ENCODE data around the gene RASL11B. TPM values are rescaled to one million over a fixed set of nuclear protein-coding genes. Genes with fewer than 3 reads are reported as not detected.

RASL11B gene
- 35.4 TPM for polyA plus RNA-seq (2013, experiment 1 of 2)
- polyA plus RNA-seq (2013, experiment 2 of 2), result 35.7 TPM

GRCh38 chr4:52861879-52862616 lies at the start of gene RASL11B:
RASL11B (plus strand) TSS chr4:52862317; CDS start chr4:52862508, 191 bp downstream.
- Histone ChIP-seq H4K8ac (ENCODE audit: low read depth, low read length) (no peak within 1 kb of the TSS), H3K4me2 (ENCODE audit: low read length) (peak within 1 kb of the TSS; percentile 84), H3K56ac (ENCODE audit: low read length) (peak within 1 kb of the TSS; percentile 100), H3K4me1 (ENCODE audit: control insufficient read depth, low read depth, low read length) (peaks cover 7% of the 10 kb centered on the region), H3K27me3 (ENCODE audit: insufficient read depth, low read length, poor library complexity) (no peaks in the 10 kb centered on the region), H3K23ac (ENCODE audit: low read length) (peak within 1 kb of the TSS; percentile 99), H3K79me1 (ENCODE audit: low read length) (peaks cover 15% of the 10 kb centered on the region), H4K5ac (ENCODE audit: low read length) (no peak within 1 kb of the TSS), H3K4ac (ENCODE audit: low read depth, low read length) (peak within 1 kb of the TSS; percentile 83), H3K9ac (ENCODE audit: low read length) (peak within 1 kb of the TSS; percentile 99), H3K79me2 (ENCODE audit: control insufficient read depth, insufficient read depth, low read length) (peaks cover 29% of the 10 kb centered on the region), H3K27ac (ENCODE audit: low read depth, low read length) (peak within 1 kb of the TSS; percentile 57), H3K18ac (ENCODE audit: low read length) (peak within 1 kb of the TSS; percentile 94), H2BK120ac (ENCODE audit: low read depth, low read length) (no peak within 1 kb of the TSS), H3K36me3 (ENCODE audit: control insufficient read depth, insufficient read depth, low read length) (peaks cover 11% of the 10 kb centered on the region), H3K4me3 (ENCODE audit: low read length) (peak within 1 kb of the TSS; percentile 92), H2BK15ac (replicated peaks; ENCODE audit: low read depth) (no peak within 1 kb of the TSS), H2BK5ac (ENCODE audit: low read length) (peak within 1 kb of the TSS; percentile 88), H2AK5ac (ENCODE audit: low read length) (peak within 1 kb of the TSS; percentile 18)
- peak; percentile 90 for DNase-seq
- WGBS (ENCODE audit: extremely low coverage, insufficient coverage, low lambda C conversion rate), result no CpG with 5 or more reads among the region's 94 CpGs

- H3K27me3 ChIP-seq (ENCODE audit: insufficient read depth, low read length, poor library complexity), result no peaks in the 10 kb centered on the region
Measured at GRCh38 chr4:52813546-52813945, 48.6 kb upstream of the RASL11B start.

GRCh38 chr4:52822583-52822971 lies 39.5 kb upstream of the RASL11B start:
- no peak overlapping the region for H3K27ac ChIP-seq (ENCODE audit: low read depth, low read length)
- no peaks in the 10 kb centered on the region for H3K79me2 ChIP-seq (ENCODE audit: control insufficient read depth, insufficient read depth, low read length)
- H3K18ac ChIP-seq (ENCODE audit: low read length), result no peak overlapping the region
- H3K56ac ChIP-seq (ENCODE audit: low read length), result no peak overlapping the region
- H4K8ac ChIP-seq (ENCODE audit: low read depth, low read length), result no peak overlapping the region
- no peaks in the 10 kb centered on the region for H3K36me3 ChIP-seq (ENCODE audit: control insufficient read depth, insufficient read depth, low read length)
- no peak overlapping the region for H4K5ac ChIP-seq (ENCODE audit: low read length)
- no CpG with 5 or more reads among the region's 2 CpGs for WGBS (ENCODE audit: extremely low coverage, insufficient coverage, low lambda C conversion rate)
- H2BK15ac ChIP-seq (replicated peaks; ENCODE audit: low read depth), result no peak overlapping the region
- no peak overlapping the region for H3K9ac ChIP-seq (ENCODE audit: low read length)
- no peaks in the 10 kb centered on the region for H3K27me3 ChIP-seq (ENCODE audit: insufficient read depth, low read length, poor library complexity)
- H3K4me2 ChIP-seq (ENCODE audit: low read length), result no peak overlapping the region
- H3K4ac ChIP-seq (ENCODE audit: low read depth, low read length), result no peak overlapping the region
- no peak for DNase-seq
- H2AK5ac ChIP-seq (ENCODE audit: low read length), result no peak overlapping the region
- H3K79me1 ChIP-seq (ENCODE audit: low read length), result no peaks in the 10 kb centered on the region
- H3K4me1 ChIP-seq (ENCODE audit: control insufficient read depth, low read depth, low read length), result peaks cover 2% of the 10 kb centered on the region
- no peak overlapping the region for H2BK120ac ChIP-seq (ENCODE audit: low read depth, low read length)
- H2BK5ac ChIP-seq (ENCODE audit: low read length), result no peak overlapping the region
- no peak overlapping the region for H3K4me3 ChIP-seq (ENCODE audit: low read length)
- no peak overlapping the region for H3K23ac ChIP-seq (ENCODE audit: low read length)

More at GRCh38 chr4:52813546-52813945, 48.6 kb upstream of the RASL11B start:
- no peak overlapping the region for H3K23ac ChIP-seq (ENCODE audit: low read length)
- H4K8ac ChIP-seq (ENCODE audit: low read depth, low read length), result no peak overlapping the region
- no peak overlapping the region for H2AK5ac ChIP-seq (ENCODE audit: low read length)
- H3K9ac ChIP-seq (ENCODE audit: low read length), result no peak overlapping the region
- H4K5ac ChIP-seq (ENCODE audit: low read length), result no peak overlapping the region
- H3K56ac ChIP-seq (ENCODE audit: low read length), result no peak overlapping the region
- H3K79me2 ChIP-seq (ENCODE audit: control insufficient read depth, insufficient read depth, low read length), result no peaks in the 10 kb centered on the region
- no peak overlapping the region for H3K18ac ChIP-seq (ENCODE audit: low read length)
- H2BK15ac ChIP-seq (replicated peaks; ENCODE audit: low read depth), result no peak overlapping the region
- no peak overlapping the region for H3K4me2 ChIP-seq (ENCODE audit: low read length)
- H2BK5ac ChIP-seq (ENCODE audit: low read length), result no peak overlapping the region
- no peak overlapping the region for H2BK120ac ChIP-seq (ENCODE audit: low read depth, low read length)
- no CpG with 5 or more reads among the region's 4 CpGs for WGBS (ENCODE audit: extremely low coverage, insufficient coverage, low lambda C conversion rate)
- H3K79me1 ChIP-seq (ENCODE audit: low read length), result no peaks in the 10 kb centered on the region
- H3K4me3 ChIP-seq (ENCODE audit: low read length), result no peak overlapping the region
- DNase-seq, result no peak
- H3K36me3 ChIP-seq (ENCODE audit: control insufficient read depth, insufficient read depth, low read length), result no peaks in the 10 kb centered on the region
- no peaks in the 10 kb centered on the region for H3K4me1 ChIP-seq (ENCODE audit: control insufficient read depth, low read depth, low read length)
- H3K27ac ChIP-seq (ENCODE audit: low read depth, low read length), result no peak overlapping the region
- no peak overlapping the region for H3K4ac ChIP-seq (ENCODE audit: low read depth, low read length)

GRCh38 chr4:52822972-52823701 lies 39.0 kb upstream of the RASL11B start:
- Histone ChIP-seq H3K4me2 (ENCODE audit: low read length) (no peak overlapping the region), H3K56ac (ENCODE audit: low read length) (no peak overlapping the region), H3K4me1 (ENCODE audit: control insufficient read depth, low read depth, low read length) (peaks cover 2% of the 10 kb centered on the region), H3K36me3 (ENCODE audit: control insufficient read depth, insufficient read depth, low read length) (no peaks in the 10 kb centered on the region), H3K9ac (ENCODE audit: low read length) (no peak overlapping the region), H4K8ac (ENCODE audit: low read depth, low read length) (no peak overlapping the region), H3K79me2 (ENCODE audit: control insufficient read depth, insufficient read depth, low read length) (no peaks in the 10 kb centered on the region), H3K4me3 (ENCODE audit: low read length) (no peak overlapping the region), H3K79me1 (ENCODE audit: low read length) (no peaks in the 10 kb centered on the region), H2BK5ac (ENCODE audit: low read length) (no peak overlapping the region), H3K27me3 (ENCODE audit: insufficient read depth, low read length, poor library complexity) (no peaks in the 10 kb centered on the region), H2BK120ac (ENCODE audit: low read depth, low read length) (no peak overlapping the region), H2AK5ac (ENCODE audit: low read length) (no peak overlapping the region), H3K27ac (ENCODE audit: low read depth, low read length) (no peak overlapping the region), H4K5ac (ENCODE audit: low read length) (no peak overlapping the region), H3K4ac (ENCODE audit: low read depth, low read length) (no peak overlapping the region), H3K18ac (ENCODE audit: low read length) (no peak overlapping the region), H3K23ac (ENCODE audit: low read length) (no peak overlapping the region), H2BK15ac (replicated peaks; ENCODE audit: low read depth) (no peak overlapping the region)
- no peak for DNase-seq
- WGBS (ENCODE audit: extremely low coverage, insufficient coverage, low lambda C conversion rate), result no CpG with 5 or more reads among the region's 5 CpGs

- Histone ChIP-seq H3K4ac (ENCODE audit: low read depth, low read length) (no peak overlapping the region), H3K36me3 (ENCODE audit: control insufficient read depth, insufficient read depth, low read length) (no peaks in the 10 kb centered on the region), H3K4me3 (ENCODE audit: low read length) (no peak overlapping the region), H2AK5ac (ENCODE audit: low read length) (no peak overlapping the region), H2BK120ac (ENCODE audit: low read depth, low read length) (no peak overlapping the region), H3K4me2 (ENCODE audit: low read length) (no peak overlapping the region), H3K79me2 (ENCODE audit: control insufficient read depth, insufficient read depth, low read length) (no peaks in the 10 kb centered on the region), H3K79me1 (ENCODE audit: low read length) (no peaks in the 10 kb centered on the region), H2BK5ac (ENCODE audit: low read length) (no peak overlapping the region), H3K27ac (ENCODE audit: low read depth, low read length) (no peak overlapping the region), H3K9ac (ENCODE audit: low read length) (no peak overlapping the region), H4K8ac (ENCODE audit: low read depth, low read length) (no peak overlapping the region), H3K27me3 (ENCODE audit: insufficient read depth, low read length, poor library complexity) (no peaks in the 10 kb centered on the region), H2BK15ac (replicated peaks; ENCODE audit: low read depth) (no peak overlapping the region), H4K5ac (ENCODE audit: low read length) (no peak overlapping the region), H3K4me1 (ENCODE audit: control insufficient read depth, low read depth, low read length) (peaks cover 2% of the 10 kb centered on the region), H3K23ac (ENCODE audit: low read length) (no peak overlapping the region), H3K18ac (ENCODE audit: low read length) (no peak overlapping the region), H3K56ac (ENCODE audit: low read length) (no peak overlapping the region)
- no CpG with 5 or more reads among the region's 1 CpG for WGBS (ENCODE audit: extremely low coverage, insufficient coverage, low lambda C conversion rate)
- DNase-seq, result no peak
Measured at GRCh38 chr4:52823702-52824092, 38.4 kb upstream of the RASL11B start.

Measured in mesendoderm (in vitro differentiated cells).